GM12891 (cell line): ENCODE results near the gene MOV10.

Experiments used
- PAX5 ChIP-seq: IDR thresholded peaks from 2 replicates; pipeline ENCODE4 v1.6.1; 2011; ENCODE audit warnings: low read length, moderate library complexity, mild to moderate bottlenecking; ENCODE audit not compliant: insufficient read depth, severe bottlenecking
- POLR2A ChIP-seq: IDR thresholded peaks from 2 replicates; pipeline ENCODE4 v1.6.1; 2011; ENCODE audit warnings: low read depth, low read length, control low read depth
- POLR2AphosphoS5 ChIP-seq: IDR thresholded peaks from 2 replicates; pipeline ENCODE4 v1.6.1; 2011; ENCODE audit warnings: low read depth, low read length, control low read depth
- TAF1 ChIP-seq: IDR thresholded peaks from 2 replicates; pipeline ENCODE4 v1.6.1; 2011; ENCODE audit warnings: low read depth, low read length, control low read depth

GRCh38 chr1:112665857-112666256 is 8.6 kb upstream of the MOV10 start:
- TF ChIP-seq POLR2A (no peak), POLR2AphosphoS5 (no peak), TAF1 (no peak), PAX5 (no peak)
